Measurements from ENCODE around the gene LRRC4.

The LRRC4 gene

GRCh38 chr7:128030654-128031611 lies at the start of gene LRRC4:
Gene LRRC4 (minus strand): TSS chr7:128031437. CDS start chr7:128030640, 797 bp downstream.
- no peak for DNase-seq (ENCODE audit: low read depth)

- no peak for DNase-seq (ENCODE audit: low read depth)
These were observed 48.9 kb upstream of the LRRC4 start for GRCh38 chr7:128080169-128080568.

- no peak for DNase-seq (ENCODE audit: low read depth)
These were observed 47.1 kb upstream of the LRRC4 start for GRCh38 chr7:128078309-128078708.

- no peak for DNase-seq (ENCODE audit: low read depth)
These were observed 45.6 kb upstream of the LRRC4 start for GRCh38 chr7:128076796-128077271.

DNA sequence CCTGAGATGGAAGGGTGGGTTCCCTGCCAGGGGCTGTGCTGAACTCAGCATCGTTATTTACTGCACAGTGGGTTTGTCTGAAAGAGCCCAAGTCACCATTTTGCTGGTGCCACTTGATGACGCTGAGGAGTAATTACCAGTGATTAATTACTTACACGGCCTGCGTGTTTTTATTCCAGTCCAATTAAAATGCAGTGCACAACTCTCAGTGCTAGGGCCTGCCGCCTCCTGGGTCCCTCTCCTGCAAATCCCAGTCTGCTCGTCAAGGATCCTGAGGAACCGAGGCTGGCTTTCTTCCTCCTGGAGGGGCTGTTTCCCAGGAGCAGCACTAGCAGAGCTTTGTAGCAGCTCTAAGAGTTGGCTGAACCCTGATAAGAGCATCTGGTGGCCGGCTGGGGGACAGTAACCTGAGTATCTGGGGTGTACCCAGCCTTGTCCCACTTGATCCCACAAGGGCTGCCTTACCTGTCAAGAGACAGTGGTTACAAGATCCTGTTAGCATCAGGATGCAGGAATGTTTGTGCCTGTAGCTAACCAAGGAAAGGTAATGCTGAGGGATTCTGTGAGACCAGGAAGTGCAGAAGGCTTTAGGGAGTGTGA lies 45.1 kb upstream of the LRRC4 start:
- no peak for DNase-seq (ENCODE audit: low read depth)

DNA sequence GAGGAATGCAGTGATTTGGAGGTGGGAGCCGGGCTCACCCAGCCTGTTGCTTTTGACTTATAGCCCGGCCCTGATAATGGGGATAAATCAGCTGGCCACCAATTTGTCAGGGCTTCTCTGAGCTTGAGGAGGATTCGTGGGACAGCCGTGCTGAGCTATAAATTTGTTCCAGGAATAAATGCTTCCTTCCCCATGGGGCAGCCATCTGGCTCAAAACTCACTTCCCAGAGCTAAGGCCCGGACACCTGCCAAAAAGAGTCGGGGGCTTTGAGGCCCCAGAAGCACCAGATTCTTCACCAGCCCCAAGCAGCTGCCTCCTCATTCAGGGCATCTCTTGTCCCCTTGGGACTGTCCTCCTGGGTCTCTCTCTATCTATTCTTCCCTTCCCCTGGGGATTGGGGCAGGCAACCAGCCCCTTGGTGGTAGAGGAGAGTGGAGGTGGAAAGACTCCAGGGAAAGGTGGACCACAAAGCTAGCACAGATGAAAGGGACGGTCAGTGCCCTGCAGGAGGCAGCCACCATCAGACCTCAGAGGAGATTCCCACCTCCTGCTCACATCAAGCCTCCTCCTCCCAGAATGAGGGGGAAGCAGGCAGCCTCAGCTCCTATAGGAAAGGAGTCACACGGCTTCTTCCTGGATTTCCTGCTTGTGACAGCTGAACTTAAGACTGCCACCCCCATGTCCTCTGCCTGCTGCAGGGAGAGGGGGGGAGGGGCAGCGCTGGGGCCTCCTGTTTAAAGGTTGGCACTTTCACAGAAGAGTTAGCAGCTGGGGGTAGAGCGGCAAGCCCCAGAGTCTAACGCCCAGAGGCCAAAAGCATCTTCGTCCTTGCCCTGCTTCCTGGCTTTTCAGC lies 44.2 kb upstream of the LRRC4 start:
- no peak for DNase-seq (ENCODE audit: low read depth)

- DNase-seq (ENCODE audit: low read depth), result no peak
These were observed 43.5 kb upstream of the LRRC4 start for GRCh38 chr7:128074736-128075135.

GRCh38 chr7:128074336-128074735 lies 43.1 kb upstream of the LRRC4 start:
- DNase-seq (ENCODE audit: low read depth), result no peak

DNA sequence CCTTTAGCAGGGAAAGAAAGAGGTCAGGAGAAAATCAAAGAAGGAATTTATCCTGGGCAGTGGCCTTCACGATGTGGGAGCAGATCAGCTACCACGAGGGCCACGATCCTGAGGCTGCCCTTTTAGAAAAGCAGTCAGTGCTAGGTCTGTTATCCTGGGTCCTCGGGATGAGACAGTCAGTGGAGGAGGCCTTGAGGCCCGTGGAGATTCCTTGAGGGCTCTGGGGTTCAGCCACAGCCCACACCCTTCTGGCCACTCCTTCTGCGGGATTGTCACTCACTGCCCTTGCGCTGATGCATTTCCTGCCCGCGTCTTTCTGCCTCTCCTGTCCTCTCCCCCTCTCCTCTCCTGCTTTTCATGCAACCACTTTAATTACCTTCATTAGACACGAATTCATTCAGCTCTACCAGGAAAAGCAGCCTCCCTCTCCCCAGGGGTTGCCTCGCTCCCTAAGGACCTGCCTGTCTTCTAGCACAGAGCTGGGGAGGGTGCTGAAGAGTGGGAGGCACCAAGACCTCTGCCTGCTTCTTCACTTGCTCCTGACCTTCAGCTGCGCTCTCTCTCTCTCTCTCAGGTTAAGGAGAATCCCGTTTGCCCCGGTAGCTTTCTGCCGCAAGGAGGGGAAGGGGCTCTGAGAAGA lies 42.6 kb upstream of the LRRC4 start:
- DNase-seq (ENCODE audit: low read depth), result no peak

DNA sequence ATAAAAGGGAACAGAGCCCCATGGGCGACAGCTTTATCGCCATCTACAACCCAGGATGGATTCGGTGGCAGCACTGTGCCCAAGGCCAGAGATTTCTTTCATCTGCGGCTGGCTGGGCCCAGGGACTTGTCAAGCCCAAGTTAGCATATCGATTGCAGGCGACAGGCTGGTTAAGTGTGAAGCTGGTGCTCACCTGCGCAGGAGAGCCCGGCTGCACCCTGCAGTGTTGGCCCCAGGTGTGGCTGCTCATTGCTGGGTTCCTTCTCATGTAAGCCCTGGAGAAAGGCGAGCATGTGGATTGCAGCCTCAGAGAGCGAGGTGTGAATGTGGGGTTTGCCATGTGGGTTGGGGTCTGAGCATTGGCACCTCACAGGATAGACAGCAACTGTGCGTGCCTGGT lies 40.6 kb upstream of the LRRC4 start:
- DNase-seq (ENCODE audit: low read depth), result no peak

DNA sequence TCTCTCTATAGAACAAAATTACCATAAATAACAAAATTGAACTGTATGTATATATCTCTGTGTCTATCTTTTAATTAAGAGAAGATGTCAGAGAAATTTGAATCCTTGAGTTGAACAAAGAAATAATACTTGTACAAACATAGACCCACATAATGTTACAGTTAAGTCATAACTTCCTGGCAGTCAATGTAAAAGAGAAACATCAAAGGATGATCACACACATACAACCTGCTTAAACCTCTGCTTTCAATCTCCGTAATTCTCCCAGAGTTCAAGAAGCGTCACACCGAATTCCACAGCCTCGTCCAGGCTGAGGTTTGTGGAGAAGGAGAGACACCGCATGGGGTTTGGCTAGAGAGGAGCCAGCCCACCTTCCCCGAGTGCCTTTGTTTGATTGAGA lies 40.1 kb upstream of the LRRC4 start:
- no peak for DNase-seq (ENCODE audit: low read depth)

- DNase-seq (ENCODE audit: low read depth), result no peak
These were observed 38.4 kb upstream of the LRRC4 start for GRCh38 chr7:128069373-128070364.

DNA sequence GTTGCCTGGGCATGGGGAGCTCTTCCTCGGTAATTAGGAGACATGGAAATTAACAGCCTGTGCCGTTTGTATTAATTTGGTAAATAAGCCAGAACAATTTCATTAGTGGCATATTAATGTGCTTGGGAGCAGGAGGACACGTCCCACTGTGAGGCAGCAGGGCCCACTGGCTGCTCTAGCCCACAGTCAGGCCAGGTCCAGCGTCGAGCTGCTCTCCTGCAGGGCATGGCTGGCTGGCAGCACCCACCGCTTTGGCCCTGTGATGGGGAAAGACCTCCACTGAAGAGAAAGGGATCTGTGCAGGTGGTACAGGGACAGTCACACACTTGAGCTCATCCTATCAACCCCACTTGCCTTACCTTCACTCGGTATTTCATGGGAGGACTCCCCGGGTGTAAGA lies 37.5 kb upstream of the LRRC4 start:
- DNase-seq (ENCODE audit: low read depth), result no peak

DNA sequence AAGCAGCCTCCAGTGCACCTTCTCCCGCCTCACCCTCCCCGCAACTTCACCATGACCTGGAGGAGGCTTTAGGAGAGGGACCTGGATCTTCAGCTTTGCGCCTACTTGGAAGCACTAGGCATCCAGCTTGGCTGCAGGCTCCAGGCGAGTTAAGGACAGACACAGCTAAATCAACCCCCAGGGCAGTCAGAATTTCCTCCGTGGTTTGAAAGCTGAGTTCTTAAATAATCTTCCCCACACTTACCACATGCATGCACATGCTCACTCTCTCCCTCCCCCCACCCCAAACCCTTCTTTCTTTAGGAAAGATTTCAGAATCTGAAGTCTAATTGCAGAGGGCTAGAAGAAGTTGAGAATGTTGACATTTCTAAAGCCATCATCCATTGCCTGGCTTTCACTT lies 36.7 kb upstream of the LRRC4 start:
- DNase-seq (ENCODE audit: low read depth), result no peak

DNA sequence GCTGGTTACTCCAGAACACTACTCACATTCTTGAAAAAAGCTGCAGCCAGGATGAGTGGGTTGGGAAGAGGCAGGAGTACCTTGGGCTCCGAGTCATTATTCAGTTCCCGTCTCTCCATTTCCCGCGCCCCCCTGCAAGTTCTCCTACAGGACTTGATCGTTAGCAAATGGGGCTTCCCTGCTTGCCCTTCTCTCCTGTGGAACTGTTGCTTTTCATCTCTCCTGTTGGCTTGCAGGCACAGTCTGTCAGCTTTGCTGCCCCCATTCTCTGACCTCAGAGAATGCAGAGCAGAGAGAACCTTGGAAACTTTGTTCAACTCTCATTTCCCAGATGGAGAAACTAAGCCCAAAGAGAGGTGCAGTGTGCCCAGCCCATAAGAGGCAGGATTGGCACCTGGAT lies 35.6 kb upstream of the LRRC4 start:
- no peak for DNase-seq (ENCODE audit: low read depth)

- no peak for DNase-seq (ENCODE audit: low read depth)
These were observed 35.2 kb upstream of the LRRC4 start for GRCh38 chr7:128066395-128066794.

- DNase-seq (ENCODE audit: low read depth), result no peak
These were observed 34.6 kb upstream of the LRRC4 start for GRCh38 chr7:128065872-128066271.

DNA sequence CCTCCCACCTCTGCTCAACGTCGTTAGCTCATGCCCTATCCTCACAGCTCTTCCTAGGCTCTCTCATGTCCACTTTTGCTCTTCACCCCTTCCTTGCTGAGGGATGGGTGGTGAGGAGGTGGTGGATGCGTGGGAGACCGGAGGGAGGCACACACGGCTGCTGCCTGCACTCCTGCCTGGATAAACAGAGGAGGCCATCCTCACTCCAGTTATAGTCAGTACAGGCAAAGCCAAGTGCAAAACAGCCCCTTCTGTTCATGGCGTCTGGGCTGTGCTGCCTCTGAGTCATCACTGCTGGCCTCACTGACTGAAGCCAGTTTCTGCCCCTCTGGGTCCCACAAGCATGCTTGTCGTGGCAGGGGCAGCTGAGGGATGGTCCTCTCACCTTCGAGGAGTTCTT lies 31.9 kb upstream of the LRRC4 start:
- no peak for DNase-seq (ENCODE audit: low read depth)

- DNase-seq (ENCODE audit: low read depth), result no peak
These were observed 28.8 kb upstream of the LRRC4 start for GRCh38 chr7:128060018-128060417.

DNA sequence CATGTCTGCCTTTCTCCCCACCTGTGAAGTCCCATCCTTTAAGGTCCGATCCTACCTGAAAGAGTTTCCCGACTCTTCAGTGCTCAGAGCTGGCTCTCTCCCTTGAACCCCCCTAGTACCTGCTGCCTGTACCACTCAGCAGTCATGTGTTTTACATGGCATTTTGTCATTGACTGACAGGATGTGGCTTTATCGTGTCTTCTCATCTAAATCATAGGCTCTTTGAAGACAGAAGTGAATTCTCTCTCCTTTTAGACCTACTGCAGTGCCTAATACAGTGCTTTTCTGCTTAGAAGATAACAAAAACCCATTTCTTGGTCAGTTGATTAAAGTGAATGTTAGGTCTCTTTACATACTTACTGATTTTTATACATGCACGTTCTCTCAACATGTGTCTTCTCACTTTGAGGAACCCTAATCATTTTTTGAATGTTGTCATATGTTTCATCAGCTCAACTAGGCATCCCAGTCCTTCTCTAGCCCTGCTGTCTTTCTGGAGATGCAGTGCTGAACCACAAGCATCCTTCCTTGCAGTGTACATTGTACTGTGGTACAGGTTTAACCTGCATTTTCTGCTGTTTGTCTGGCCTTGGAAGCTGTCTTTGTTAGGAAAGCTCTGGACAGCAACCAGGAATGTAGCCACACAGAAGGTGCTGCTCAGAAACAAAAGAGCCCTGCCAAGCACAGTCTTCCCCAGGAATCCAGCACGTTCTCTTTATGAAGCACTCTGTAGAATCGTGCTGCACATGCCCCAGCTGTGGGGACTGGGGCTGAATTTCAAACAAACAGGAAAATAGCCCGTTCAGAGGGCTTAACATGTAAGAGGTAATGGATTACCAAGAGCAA lies 28.1 kb upstream of the LRRC4 start:
- no peak for DNase-seq (ENCODE audit: low read depth)
